HK-2 (cell line): ENCODE measurements around the gene ABHD2.
"Not testable (repeated sequence)": the region's sequence is repeated elsewhere in the genome, so short reads cannot be mapped to it uniquely, and the experiment has no call there.

Experiments
- DNase-seq: peaks from one replicate; pipeline ENCODE4 v3.0.0-alpha.2; 2018; ENCODE audit not compliant: unreplicated experiment

Gene ABHD2

GRCh38 chr15:89227425-89227824 is 139.2 kb downstream of the ABHD2 start:
- DNase-seq, result no peak

- DNase-seq, result no peak
These were observed 142.0 kb downstream of the ABHD2 start for GRCh38 chr15:89230277-89230676.

- no peak for DNase-seq
These were observed 143.6 kb downstream of the ABHD2 start for GRCh38 chr15:89231832-89232231.

- DNase-seq, result not testable (repeated sequence)
These were observed 151.9 kb downstream of the ABHD2 start for GRCh38 chr15:89239883-89240810.

GRCh38 chr15:89243046-89243690 is 154.9 kb downstream of the ABHD2 start:
- no peak for DNase-seq

GRCh38 chr15:89243691-89244573 is 155.7 kb downstream of the ABHD2 start, which contains the start of gene FANCI:
Gene FANCI, plus strand, starts transcription at chr15:89243979. Its CDS starts 3,669 bp downstream, at chr15:89247648.
- DNase-seq, result peak; percentile 89

GRCh38 chr15:89244574-89244903 is 156.3 kb downstream of the ABHD2 start:
- no peak for DNase-seq

GRCh38 chr15:89247446-89247845 is 159.2 kb downstream of the ABHD2 start:
- no peak for DNase-seq

GRCh38 chr15:89248584-89248983 is 160.3 kb downstream of the ABHD2 start:
- DNase-seq, result no peak

GRCh38 chr15:89250142-89250541 is 161.9 kb downstream of the ABHD2 start:
- DNase-seq, result not testable (repeated sequence)
